Mammary epithelial cell (primary cell): ENCODE measurements around the gene HIKESHI.

Source experiments
- EZH2 ChIP-seq: IDR thresholded peaks from 2 replicates; pipeline ENCODE4 v1.6.1; 2012; ENCODE audit warnings: low read length, inconsistent platforms, borderline replicate concordance
- TF ChIP-seq, protein P1 (sequence below), 2 donors: IDR thresholded peaks in 1 of 2; conservative IDR thresholded peaks in 1 of 2; 2 replicates each; pipeline ENCODE4 v1.5.1; 2011 to 2012; ENCODE audit warnings: inconsistent platforms in 2 of 2, low read length in 2 of 2, mild to moderate bottlenecking in 2 of 2, control low read depth in 1 of 2, low read depth in 1 of 2; ENCODE audit not compliant: insufficient read depth in 1 of 2; ENCODE audit errors: extremely low read depth in 1 of 2

DNA sequence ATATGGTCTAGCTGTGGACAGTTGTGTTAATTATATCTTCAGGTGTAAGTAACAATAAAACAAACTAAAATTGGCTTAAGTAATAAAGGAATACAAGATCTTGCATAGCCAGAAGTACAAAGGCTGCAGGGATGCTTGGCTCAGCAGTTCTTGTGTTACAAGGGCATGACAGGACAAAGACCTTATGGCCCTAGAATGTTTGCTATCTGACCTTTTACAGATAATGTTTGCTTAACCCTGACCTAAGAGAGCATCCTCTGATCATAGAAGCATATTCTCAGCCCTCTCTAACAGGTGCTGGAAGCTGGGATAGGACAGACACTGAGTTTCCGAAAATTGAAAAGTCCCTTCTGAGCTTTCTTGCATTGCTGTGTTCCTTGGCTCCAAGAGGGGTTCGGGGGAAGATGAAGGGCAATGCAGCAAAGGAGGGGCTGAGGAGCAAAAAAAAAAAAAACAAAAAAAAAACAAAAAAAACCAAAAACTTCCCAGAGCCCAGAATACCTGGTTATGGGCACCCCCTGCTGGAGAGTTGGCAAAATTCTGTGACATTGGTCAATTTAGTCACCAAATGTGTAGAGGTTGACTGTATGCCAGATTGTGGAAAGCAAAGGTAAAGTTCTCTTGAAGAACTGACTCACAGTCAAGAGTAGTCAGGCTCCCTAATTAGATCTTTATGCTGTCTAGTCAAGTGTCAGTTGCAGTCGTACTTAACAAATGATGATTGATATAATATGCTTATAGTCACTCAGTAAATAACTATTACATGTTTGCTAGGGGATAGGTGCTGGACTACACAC is 10.4 kb upstream of the HIKESHI start:
- TF ChIP-seq, protein P1, sequence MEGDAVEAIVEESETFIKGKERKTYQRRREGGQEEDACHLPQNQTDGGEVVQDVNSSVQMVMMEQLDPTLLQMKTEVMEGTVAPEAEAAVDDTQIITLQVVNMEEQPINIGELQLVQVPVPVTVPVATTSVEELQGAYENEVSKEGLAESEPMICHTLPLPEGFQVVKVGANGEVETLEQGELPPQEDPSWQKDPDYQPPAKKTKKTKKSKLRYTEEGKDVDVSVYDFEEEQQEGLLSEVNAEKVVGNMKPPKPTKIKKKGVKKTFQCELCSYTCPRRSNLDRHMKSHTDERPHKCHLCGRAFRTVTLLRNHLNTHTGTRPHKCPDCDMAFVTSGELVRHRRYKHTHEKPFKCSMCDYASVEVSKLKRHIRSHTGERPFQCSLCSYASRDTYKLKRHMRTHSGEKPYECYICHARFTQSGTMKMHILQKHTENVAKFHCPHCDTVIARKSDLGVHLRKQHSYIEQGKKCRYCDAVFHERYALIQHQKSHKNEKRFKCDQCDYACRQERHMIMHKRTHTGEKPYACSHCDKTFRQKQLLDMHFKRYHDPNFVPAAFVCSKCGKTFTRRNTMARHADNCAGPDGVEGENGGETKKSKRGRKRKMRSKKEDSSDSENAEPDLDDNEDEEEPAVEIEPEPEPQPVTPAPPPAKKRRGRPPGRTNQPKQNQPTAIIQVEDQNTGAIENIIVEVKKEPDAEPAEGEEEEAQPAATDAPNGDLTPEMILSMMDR (conservative IDR thresholded peaks at IDR 0.05 in 1 of 2, IDR thresholded peaks at IDR 0.05 in 1 of 2; ENCODE audit: extremely low read depth in 1 of 2, insufficient read depth in 1 of 2, low read depth in 1 of 2, low read length in 2 of 2), result peak; percentile 71 to 79
- no peak for TF ChIP-seq EZH2
